CD14-positive monocyte (primary cell): ENCODE data around the gene PNPLA7. TPM values are rescaled to one million over a fixed set of nuclear protein-coding genes. Genes with fewer than 3 reads are reported as not detected.

Experiments
- DNase-seq, 3 donors: peaks; one replicate each; pipeline ENCODE4 v3.0.0-alpha.2; 2011 to 2022
- H2AFZ ChIP-seq: 2 replicates; pipeline ENCODE4 v1.6.0; 2012; ENCODE audit warnings: mild to moderate bottlenecking, low read depth, low read length, inconsistent platforms; ENCODE audit not compliant: insufficient read depth, poor library complexity, severe bottlenecking
- H3K27ac ChIP-seq, 2 donors: 1 replicate in 1 of 2; 2 replicates in 1 of 2; pipeline ENCODE4 v1.5.1; 2012 to 2013; ENCODE audit warnings: low read length in 2 of 2, control low read depth in 1 of 2, inconsistent platforms in 1 of 2, low read depth in 1 of 2, mild to moderate bottlenecking in 1 of 2
- H3K27me3 ChIP-seq, 2 donors: one replicate each; pipeline versions ENCODE4 v1.6.0 to v1.6.1; 2011 to 2013; ENCODE audit warnings: low read length in 2 of 2; ENCODE audit not compliant: control insufficient read depth in 2 of 2, insufficient read depth in 2 of 2
- H3K36me3 ChIP-seq, 2 donors: replicated peaks in 1 of 2; 1 replicate in 1 of 2; 2 replicates in 1 of 2; pipeline versions ENCODE4 v1.5.1 to v1.6.1; 2012 to 2013; ENCODE audit warnings: low read length in 2 of 2, control low read depth in 1 of 2, inconsistent platforms in 1 of 2, mild to moderate bottlenecking in 1 of 2; ENCODE audit not compliant: insufficient read depth in 2 of 2, control insufficient read depth in 1 of 2
- H3K4me1 ChIP-seq, 2 donors: 1 replicate in 1 of 2; 2 replicates in 1 of 2; pipeline versions ENCODE4 v1.5.1 to v1.6.1; 2012 to 2013; ENCODE audit warnings: low read length in 2 of 2, control low read depth in 1 of 2, inconsistent platforms in 1 of 2, mild to moderate bottlenecking in 1 of 2, moderate library complexity in 1 of 2; ENCODE audit not compliant: insufficient read depth in 2 of 2, control insufficient read depth in 1 of 2
- H3K4me2 ChIP-seq: replicated peaks from 2 replicates; pipeline ENCODE3; 2012; ENCODE audit warnings: low read length, moderate library complexity, mild to moderate bottlenecking; ENCODE audit not compliant: poor library complexity, severe bottlenecking; ENCODE audit errors: extremely low read depth
- H3K4me3 ChIP-seq, 3 experiments: fragments of 200-600 bp in 1 of 3; sonication (generic) in 1 of 3; replicated peaks in 1 of 3; 1 replicate in 2 of 3; 2 replicates in 1 of 3; pipeline ENCODE4 v1.5.1; 2011 to 2013; ENCODE audit warnings: low read length in 3 of 3, mild to moderate bottlenecking in 3 of 3, control low read depth in 2 of 3, low read depth in 2 of 3, inconsistent platforms in 1 of 3, moderate library complexity in 1 of 3
- H3K79me2 ChIP-seq: 2 replicates; pipeline ENCODE4 v1.6.0; 2012; ENCODE audit warnings: mild to moderate bottlenecking, control low read depth, inconsistent platforms, low read length, moderate library complexity; ENCODE audit not compliant: insufficient read depth
- H3K9ac ChIP-seq: 2 replicates; pipeline ENCODE4 v1.6.0; 2017; ENCODE audit warnings: low read length, mild to moderate bottlenecking; ENCODE audit not compliant: insufficient read depth, poor library complexity, severe bottlenecking
- H3K9me3 ChIP-seq, 2 donors: replicated peaks in 1 of 2; 1 replicate in 1 of 2; 2 replicates in 1 of 2; pipeline versions ENCODE4 v1.5.1 to v1.6.1; 2012 to 2013; ENCODE audit warnings: low read length in 2 of 2, control low read depth in 1 of 2; ENCODE audit not compliant: control insufficient read depth in 1 of 2, insufficient read depth in 1 of 2
- H4K20me1 ChIP-seq: 2 replicates; pipeline ENCODE4 v1.6.0; 2012; ENCODE audit warnings: mild to moderate bottlenecking, low read length, control low read depth, moderate library complexity; ENCODE audit not compliant: insufficient read depth
- H3K27ac Mint-ChIP-seq, 7 donors: one replicate each; pipeline ENCODE4 v1.8.0; 2020; ENCODE audit warnings: mild to moderate bottlenecking in 7 of 7, mixed read lengths in 7 of 7, moderate library complexity in 6 of 7, inconsistent platforms in 2 of 7
- H3K27me3 Mint-ChIP-seq, 3 donors: one replicate each; pipeline ENCODE4 v1.8.0; 2021 to 2022; ENCODE audit warnings: low read depth in 3 of 3, mild to moderate bottlenecking in 3 of 3, mixed read lengths in 3 of 3, moderate library complexity in 3 of 3, inconsistent platforms in 1 of 3
- H3K36me3 Mint-ChIP-seq, 2 donors: one replicate each; pipeline ENCODE4 v1.8.0; 2020; ENCODE audit warnings: mixed read lengths in 2 of 2, inconsistent platforms in 1 of 2, mild to moderate bottlenecking in 1 of 2
- H3K4me1 Mint-ChIP-seq: one replicate; pipeline ENCODE4 v1.8.0; 2020; ENCODE audit warnings: mild to moderate bottlenecking, mixed read lengths
- H3K4me3 Mint-ChIP-seq, 2 donors: one replicate each; pipeline ENCODE4 v1.8.0; 2020; ENCODE audit warnings: mild to moderate bottlenecking in 2 of 2, mixed read lengths in 2 of 2, moderate library complexity in 1 of 2
- H3K9me3 Mint-ChIP-seq, 7 donors: one replicate each; pipeline ENCODE4 v1.8.0; 2020 to 2022; ENCODE audit warnings: mixed read lengths in 7 of 7, mild to moderate bottlenecking in 6 of 7, moderate library complexity in 6 of 7, inconsistent platforms in 2 of 7
- CTCF ChIP-seq: fragments of 200-600 bp; IDR thresholded peaks from one replicate; pipeline ENCODE4 v1.8.0; 2022; ENCODE audit warnings: antibody characterized with exemption, mild to moderate bottlenecking
- WGBS: methylation state at CpG from one replicate; pipeline ENCODE4 v1.1.5; 2013; ENCODE audit warnings: missing lambda C conversion rate; ENCODE audit not compliant: insufficient coverage; 5-methylcytosine and 5-hydroxymethylcytosine counted together
- intact Hi-C, 2 donors: fragments of 100-400 bp; cut with micrococcal nuclease; formaldehyde crosslinking; loops; one replicate each; pipeline versions ENCODE4 v1.15.0 to v1.15.1; 2023
- polyA plus RNA-seq, 3 donors: library from polyadenylated mRNA; depleted of rRNA in 1 of 3; unstranded in 2 of 3; stranded (reverse) in 1 of 3; fragments of 300-500 nt in 2 of 3; fragments of >200 nt in 1 of 3; fragmentation: Illumina TruSeq in 2 of 3; gene quantifications; 1 replicate in 2 of 3; 2 replicates in 1 of 3; pipeline ENCODE4 v1.2.3, GENCODE V29; 2012 to 2021

The PNPLA7 gene
- polyA plus RNA-seq, 3 donors = 0.10 to 1.1 (median 0.14) TPM

GRCh38 chr9:137509198-137509597 lies 41.0 kb downstream of the PNPLA7 start:
- H3K27me3 Mint-ChIP-seq = peaks cover 0 to 7% (median 2%) of the 10 kb centered on the region in 3 donors
- H3K27me3 ChIP-seq = no peaks in the 10 kb centered on the region
- H3K27ac Mint-ChIP-seq = no peak overlapping the region
- TF ChIP-seq CTCF = no peak
- intact Hi-C loops = no loop called here
- H3K9me3 Mint-ChIP-seq = peaks cover 6 to 27% (median 11%) of the 10 kb centered on the region in 7 donors
- no peak overlapping the region for H3K27ac ChIP-seq
- WGBS = 91% methylated on average over 14 of the region's 14 CpGs
- no peak overlapping the region for H3K4me3 Mint-ChIP-seq
- no peak overlapping the region for H3K4me2 ChIP-seq
- H3K4me3 ChIP-seq = no peak overlapping the region
- no peaks in the 10 kb centered on the region for H4K20me1 ChIP-seq
- DNase-seq = no peak
- no peak overlapping the region for H3K9ac ChIP-seq
- no peak overlapping the region for H2AFZ ChIP-seq
- H3K4me1 Mint-ChIP-seq = no peaks in the 10 kb centered on the region
- H3K4me1 ChIP-seq = no peaks in the 10 kb centered on the region
- no peaks in the 10 kb centered on the region for H3K36me3 Mint-ChIP-seq
- H3K79me2 ChIP-seq = no peaks in the 10 kb centered on the region
- H3K36me3 ChIP-seq = no peaks in the 10 kb centered on the region
- peaks cover 11 to 24% of the 10 kb centered on the region in 2 donors for H3K9me3 ChIP-seq

- H2AFZ ChIP-seq = no peak overlapping the region
- H3K4me3 Mint-ChIP-seq = no peak overlapping the region
- H3K27me3 ChIP-seq = no peaks in the 10 kb centered on the region
- H3K36me3 ChIP-seq = no peaks in the 10 kb centered on the region
- H3K27ac Mint-ChIP-seq = no peak overlapping the region
- peaks cover 0 to 18% (median 3%) of the 10 kb centered on the region in 3 donors for H3K27me3 Mint-ChIP-seq
- no peaks in the 10 kb centered on the region for H3K36me3 Mint-ChIP-seq
- intact Hi-C loops = no loop called here
- no peak for TF ChIP-seq CTCF
- 97% methylated on average over 26 of the region's 26 CpGs for WGBS
- H3K9me3 Mint-ChIP-seq = peaks cover 20 to 49% (median 26%) of the 10 kb centered on the region in 7 donors
- H3K4me1 Mint-ChIP-seq = no peaks in the 10 kb centered on the region
- H3K79me2 ChIP-seq = no peaks in the 10 kb centered on the region
- no peak for DNase-seq
- H3K9ac ChIP-seq = no peak overlapping the region
- H3K9me3 ChIP-seq = peaks cover 24 to 39% of the 10 kb centered on the region in 2 donors
- no peak overlapping the region for H3K4me2 ChIP-seq
- no peaks in the 10 kb centered on the region for H3K4me1 ChIP-seq
- no peak overlapping the region for H3K4me3 ChIP-seq
- no peak overlapping the region for H3K27ac ChIP-seq
- no peaks in the 10 kb centered on the region for H4K20me1 ChIP-seq
Observed at GRCh38 chr9:137506702-137507171, 43.5 kb downstream of the PNPLA7 start.
